Mononuclear cell (primary cell): ENCODE data around the gene TEKT5. TPM values are rescaled to one million over a fixed set of nuclear protein-coding genes. Genes with fewer than 3 reads are reported as not detected.
"Not testable (repeated sequence)": the region's sequence is repeated elsewhere in the genome, so short reads cannot be mapped to it uniquely, and the experiment has no call there.

ENCODE experiments used
- H3K27me3 ChIP-seq: 2 replicates; pipeline ENCODE4 v1.6.0; 2011; ENCODE audit warnings: low read length, control low read depth; ENCODE audit not compliant: insufficient read depth
- H3K4me1 ChIP-seq: 2 replicates; pipeline ENCODE4 v1.5.1; 2011; ENCODE audit warnings: mild to moderate bottlenecking, low read length, control low read depth; ENCODE audit not compliant: insufficient read depth
- H3K4me3 ChIP-seq: 2 replicates; pipeline ENCODE4 v1.5.1; 2011; ENCODE audit warnings: mild to moderate bottlenecking, low read length, moderate library complexity
- H3K9me3 ChIP-seq: 2 replicates; pipeline ENCODE4 v1.5.1; 2011; ENCODE audit warnings: low read depth, mild to moderate bottlenecking, control low read depth, low read length
- total RNA-seq: library from RNA; depleted of rRNA; stranded (reverse); fragments of >200 nt; gene quantifications from one replicate; pipeline ENCODE4 v1.2.3, GENCODE V29; 2012

TEKT5 gene
- total RNA-seq = not detected

DNA sequence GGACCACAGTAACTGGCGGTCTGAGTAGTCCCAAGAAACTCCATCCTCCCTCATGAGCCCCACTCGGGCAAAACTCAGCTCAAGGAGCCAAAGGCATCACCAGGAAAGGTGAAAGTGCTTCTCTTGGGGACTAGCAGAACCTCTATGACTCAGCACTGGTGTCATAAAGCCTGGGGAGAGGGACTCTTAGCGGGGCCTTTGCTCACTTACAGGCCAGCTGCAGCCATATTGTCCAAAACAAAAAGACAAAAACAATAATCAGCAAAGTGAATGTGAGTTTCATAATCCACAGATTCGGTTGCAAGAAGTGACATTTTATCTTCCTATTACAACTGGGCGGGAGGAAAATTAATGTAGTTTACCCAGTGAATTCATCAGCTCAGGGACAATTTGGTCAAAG is at the start of gene TEKT5:
Gene TEKT5 (minus strand): TSS at position 101 of the 400 bp plus-strand sequence. CDS start 57 bp downstream, at position 44.
- no peaks in the 10 kb centered on the region for H3K4me1 ChIP-seq
- no peaks in the 10 kb centered on the region for H3K27me3 ChIP-seq
- H3K9me3 ChIP-seq = no peaks in the 10 kb centered on the region
- no peak within 1 kb of the TSS for H3K4me3 ChIP-seq

GRCh38 chr16:10743610-10744369 is 49.1 kb upstream of the TEKT5 start, which contains the start of gene NUBP1:
TSS of gene NUBP1 (plus strand) at chr16:10743842. CDS start at chr16:10743864, 22 bp downstream.
- H3K9me3 ChIP-seq = no peaks in the 10 kb centered on the region
- no peaks in the 10 kb centered on the region for H3K27me3 ChIP-seq
- H3K4me1 ChIP-seq = peaks cover 20% of the 10 kb centered on the region
- H3K4me3 ChIP-seq = peak within 1 kb of the TSS; percentile 67

- H3K4me3 ChIP-seq = peak overlapping the region; percentile 67
- H3K27me3 ChIP-seq = no peaks in the 10 kb centered on the region
- no peaks in the 10 kb centered on the region for H3K9me3 ChIP-seq
- H3K4me1 ChIP-seq = peaks cover 26% of the 10 kb centered on the region
Observed at GRCh38 chr16:10743227-10743609, 48.5 kb upstream of the TEKT5 start.

GRCh38 chr16:10741844-10742243 is 47.1 kb upstream of the TEKT5 start:
- H3K27me3 ChIP-seq = no peaks in the 10 kb centered on the region
- peaks cover 38% of the 10 kb centered on the region for H3K4me1 ChIP-seq
- H3K9me3 ChIP-seq = no peaks in the 10 kb centered on the region
- H3K4me3 ChIP-seq = no peak overlapping the region

DNA sequence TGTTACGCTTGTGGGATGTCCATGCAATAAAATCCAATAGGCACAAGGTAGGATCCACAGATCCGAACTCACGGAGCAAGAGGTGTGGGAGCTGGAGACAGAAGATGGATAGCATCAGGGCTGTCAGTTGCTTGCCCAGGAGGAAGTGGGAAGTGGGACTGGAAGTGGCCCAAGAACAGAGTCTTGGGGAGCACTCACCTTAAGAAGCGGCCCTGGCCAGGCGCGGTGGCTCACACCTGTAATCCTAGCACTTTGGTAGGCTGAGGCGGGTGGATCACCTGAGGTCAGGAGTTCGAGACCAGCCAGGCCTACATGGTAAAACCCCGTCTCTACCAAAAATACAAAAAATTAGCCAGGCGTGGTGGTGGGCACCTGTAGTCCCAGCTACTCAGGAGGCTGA is 46.5 kb upstream of the TEKT5 start:
- not testable (repeated sequence) for H3K9me3 ChIP-seq, H3K27me3 ChIP-seq, H3K4me3 ChIP-seq
- H3K4me1 ChIP-seq = peaks cover 39% of the 10 kb centered on the region

DNA sequence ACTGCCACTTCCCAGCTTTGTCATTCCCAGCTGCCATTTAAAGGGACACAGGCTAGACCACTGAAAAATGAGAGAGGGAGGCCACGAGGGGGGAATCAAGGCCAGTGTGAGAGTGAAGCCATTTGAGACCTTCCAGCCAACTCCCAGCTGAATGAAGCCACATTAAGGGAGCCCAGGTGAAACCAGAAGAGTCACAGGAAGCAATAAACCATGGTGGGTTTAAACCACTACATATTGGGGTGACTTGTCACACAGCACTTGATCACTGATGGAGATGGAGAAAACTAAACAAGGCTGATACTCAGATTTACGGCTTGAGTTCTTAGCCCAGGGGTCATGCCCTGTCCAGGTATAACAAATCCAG is 46.1 kb upstream of the TEKT5 start:
- Histone ChIP-seq H3K4me1 (peaks cover 39% of the 10 kb centered on the region), H3K27me3 (no peaks in the 10 kb centered on the region), H3K4me3 (no peak overlapping the region), H3K9me3 (no peaks in the 10 kb centered on the region)

DNA sequence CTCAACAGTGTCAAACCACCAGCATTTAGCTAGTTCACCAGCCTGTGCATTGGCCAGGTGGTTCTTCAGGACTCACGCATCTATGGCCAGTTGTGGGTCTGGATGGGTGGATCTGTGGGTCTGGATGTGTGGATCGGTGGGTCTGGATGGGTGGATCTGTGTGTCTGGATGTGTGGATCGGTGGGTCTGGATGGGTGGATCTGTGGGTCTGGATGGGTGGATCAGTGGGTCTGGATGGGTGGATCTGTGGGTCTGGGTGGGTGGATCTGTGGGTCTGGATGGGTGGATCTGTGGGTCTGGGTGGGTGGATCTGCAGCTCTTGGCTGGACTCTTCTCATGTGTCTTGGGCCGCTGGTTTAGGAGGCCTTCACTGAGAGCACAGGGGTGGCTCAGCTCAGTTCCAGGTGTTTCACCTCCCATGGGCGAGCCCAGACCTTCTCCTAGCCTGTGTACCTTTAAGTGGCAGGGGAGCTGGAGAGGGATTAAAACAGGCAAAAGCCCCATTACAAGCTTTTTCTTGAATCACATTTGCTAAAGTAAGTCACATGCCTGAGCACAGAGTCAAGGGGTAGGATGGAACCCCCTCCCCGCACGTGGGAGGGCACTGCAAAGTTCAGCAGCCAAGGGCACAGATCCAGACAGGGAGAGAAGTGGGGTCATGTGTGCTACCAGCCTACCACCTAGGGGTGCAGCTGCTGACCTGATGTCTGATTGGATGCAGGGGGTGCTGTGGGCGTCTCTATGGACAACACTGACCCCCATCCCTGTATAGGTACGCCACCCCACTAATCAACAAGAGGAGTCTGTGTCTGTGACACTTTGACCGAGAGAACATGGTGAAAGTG is 45.5 kb upstream of the TEKT5 start:
- no peaks in the 10 kb centered on the region for H3K9me3 ChIP-seq
- H3K27me3 ChIP-seq = no peaks in the 10 kb centered on the region
- no peak overlapping the region for H3K4me3 ChIP-seq
- H3K4me1 ChIP-seq = peaks cover 36% of the 10 kb centered on the region

GRCh38 chr16:10738231-10739077 is 43.7 kb upstream of the TEKT5 start:
- no peaks in the 10 kb centered on the region for H3K27me3 ChIP-seq
- H3K4me3 ChIP-seq = no peak overlapping the region
- no peaks in the 10 kb centered on the region for H3K9me3 ChIP-seq
- H3K4me1 ChIP-seq = peaks cover 24% of the 10 kb centered on the region

- H3K4me1 ChIP-seq = peaks cover 19% of the 10 kb centered on the region
- H3K27me3 ChIP-seq = no peaks in the 10 kb centered on the region
- H3K4me3 ChIP-seq = no peak overlapping the region
- no peaks in the 10 kb centered on the region for H3K9me3 ChIP-seq
Observed at GRCh38 chr16:10737068-10737625, 42.4 kb upstream of the TEKT5 start.

DNA sequence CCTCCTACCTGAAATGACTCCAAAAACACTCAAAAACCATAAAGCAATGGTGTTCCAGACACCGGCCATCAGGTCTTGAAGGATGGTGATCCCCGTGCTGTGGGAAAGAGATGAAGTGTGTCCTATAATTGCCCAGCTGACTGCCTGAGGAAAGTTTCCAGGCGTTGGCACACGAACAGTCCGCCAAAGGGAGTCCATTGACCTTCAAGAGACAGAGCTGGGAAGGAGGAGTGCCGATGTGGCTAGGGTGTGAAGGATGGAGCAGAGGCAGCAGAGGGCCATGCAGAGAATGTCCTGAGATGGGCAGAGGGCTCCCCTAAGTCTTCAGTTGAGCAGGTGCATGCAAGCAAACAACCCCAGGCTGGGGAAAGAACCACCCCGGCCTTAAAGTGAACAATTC is 37.1 kb upstream of the TEKT5 start:
- Histone ChIP-seq H3K4me3 (no peak overlapping the region), H3K4me1 (peaks cover under 1% of the 10 kb centered on the region), H3K27me3 (no peaks in the 10 kb centered on the region), H3K9me3 (no peaks in the 10 kb centered on the region)

DNA sequence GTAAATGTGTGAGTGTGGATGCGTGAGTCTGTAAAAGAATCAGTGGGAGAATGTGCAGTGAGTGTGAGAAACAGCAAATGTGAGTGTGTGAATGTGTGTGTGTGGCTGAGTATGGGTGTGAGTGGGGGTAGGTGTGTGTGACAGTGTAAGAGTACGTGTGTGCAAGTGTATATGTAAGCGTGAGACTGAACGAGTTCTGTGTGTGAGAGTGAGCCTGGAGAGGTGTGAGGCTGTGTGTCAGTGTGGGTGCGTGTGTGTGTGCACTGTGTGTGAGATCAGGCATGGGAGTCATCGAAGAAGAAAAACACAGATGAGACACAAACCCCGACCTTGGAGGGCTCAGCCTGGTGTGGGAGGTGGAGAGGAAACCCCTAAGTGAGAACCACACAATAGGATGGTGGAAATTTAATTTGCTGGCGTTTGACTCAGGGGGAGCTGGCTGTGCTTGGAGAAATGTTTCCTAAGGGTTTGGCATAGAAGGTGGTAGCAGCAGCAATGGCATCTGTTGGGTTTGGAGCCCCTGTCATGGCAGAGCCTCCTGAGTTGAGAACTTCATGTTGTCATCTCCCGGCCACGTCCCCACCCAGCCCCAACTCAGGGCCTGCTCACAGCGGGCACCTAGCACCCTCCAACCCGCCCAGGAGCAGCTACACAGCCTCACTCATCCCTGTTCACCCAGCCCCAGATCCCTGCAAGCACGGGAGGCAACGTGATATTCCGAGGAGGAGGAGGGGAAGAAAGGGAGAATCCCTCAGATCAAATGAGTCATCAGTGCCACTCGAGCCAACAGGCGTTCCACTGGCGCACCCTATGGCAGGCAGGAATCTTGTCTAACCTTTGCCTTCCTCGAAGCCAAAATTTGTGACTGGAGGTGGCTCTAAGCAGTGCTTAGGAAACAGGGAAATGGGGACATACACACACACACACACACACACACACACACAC is 34.6 kb upstream of the TEKT5 start:
- H3K4me1 ChIP-seq = no peaks in the 10 kb centered on the region
- no peaks in the 10 kb centered on the region for H3K27me3 ChIP-seq
- H3K4me3 ChIP-seq = no peak overlapping the region
- no peaks in the 10 kb centered on the region for H3K9me3 ChIP-seq

DNA sequence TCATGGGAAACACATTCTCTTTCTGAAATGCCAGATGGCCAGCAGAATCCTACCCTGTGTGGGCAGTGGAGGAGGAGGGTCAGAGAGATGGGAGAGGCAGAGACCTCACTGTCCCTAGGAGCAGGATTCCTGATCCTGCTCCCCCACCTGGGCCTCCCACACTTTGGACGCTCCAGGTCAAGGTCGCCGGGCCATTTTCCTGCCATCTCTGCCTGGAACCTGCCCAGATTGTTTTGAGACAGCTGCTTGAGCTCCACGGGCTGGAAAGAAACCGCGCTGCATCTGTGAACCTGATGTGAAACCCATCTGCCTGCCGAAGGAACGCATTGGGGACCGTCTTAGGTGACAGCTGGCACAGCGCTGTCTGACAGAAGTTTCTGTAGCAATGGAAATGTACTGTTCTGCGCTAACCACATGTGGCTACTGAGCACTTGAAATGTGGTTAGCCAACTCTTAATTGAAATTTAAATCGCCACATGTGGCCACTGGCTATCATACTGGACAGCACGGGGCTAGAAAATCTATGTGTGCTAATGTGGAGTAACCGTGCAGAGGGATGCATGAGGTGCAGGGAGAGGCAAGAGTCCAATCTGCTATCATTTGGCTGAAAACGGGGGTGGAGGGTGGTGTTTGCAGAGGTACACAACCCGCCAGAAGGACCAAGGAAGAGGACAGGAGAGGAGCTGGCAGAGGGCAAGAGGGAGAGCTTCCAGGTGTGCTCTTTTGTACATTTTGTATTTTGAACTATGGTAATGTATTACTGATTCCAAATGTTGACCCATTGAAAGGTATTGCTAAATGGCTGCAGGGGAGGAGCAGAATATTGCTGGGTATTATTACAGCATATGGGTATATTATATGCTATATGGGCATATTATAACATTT is 33.5 kb upstream of the TEKT5 start:
- Histone ChIP-seq H3K4me3 (no peak overlapping the region), H3K27me3 (no peaks in the 10 kb centered on the region), H3K9me3 (no peaks in the 10 kb centered on the region), H3K4me1 (no peaks in the 10 kb centered on the region)

DNA sequence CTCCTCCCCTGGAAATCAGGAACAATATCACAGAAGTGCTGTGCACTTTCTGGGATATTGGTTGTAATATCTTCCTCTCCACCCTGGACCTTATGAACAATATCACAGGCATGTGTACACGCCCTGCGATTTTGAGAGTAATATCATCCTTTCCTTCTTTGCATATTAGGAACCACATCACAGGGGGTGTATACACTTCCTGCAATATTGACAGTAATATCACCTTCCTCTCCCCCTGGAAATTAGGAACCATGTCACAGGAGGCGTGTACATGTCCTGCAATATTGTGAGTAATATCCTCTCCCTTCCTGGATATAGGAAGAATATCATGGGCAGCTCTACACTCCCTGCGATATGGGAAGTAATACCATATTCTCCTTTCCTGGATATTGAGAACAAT is 14.2 kb upstream of the TEKT5 start:
- no peak overlapping the region for H3K4me3 ChIP-seq
- H3K4me1 ChIP-seq = no peaks in the 10 kb centered on the region
- H3K27me3 ChIP-seq = no peaks in the 10 kb centered on the region
- H3K9me3 ChIP-seq = no peaks in the 10 kb centered on the region
